GM19099 (cell line): Measurements from ENCODE around the gene TFAP2E.
A peak's percentile ranks its signal among the peaks of the same experiment; 100 is the strongest.

Experiments
- POLR2A ChIP-seq: IDR thresholded peaks from 3 replicates; pipeline ENCODE4 v1.6.1; 2011; ENCODE audit warnings: low read depth; ENCODE audit not compliant: insufficient read length; ENCODE audit errors: extremely low read depth

Gene TFAP2E

GRCh38 chr1:35554266-35555211 lies 18.6 kb upstream of the TFAP2E start:
- TF ChIP-seq POLR2A, result no peak

- no peak for TF ChIP-seq POLR2A
These were observed 17.9 kb upstream of the TFAP2E start for GRCh38 chr1:35555212-35555584.

GRCh38 chr1:35555601-35556477 lies 17.3 kb upstream of the TFAP2E start:
- no peak for TF ChIP-seq POLR2A

GRCh38 chr1:35556484-35557117 lies 16.5 kb upstream of the TFAP2E start:
- TF ChIP-seq POLR2A, result no peak

GRCh38 chr1:35557118-35557610 lies 15.9 kb upstream of the TFAP2E start, which contains the start of gene KIAA0319L:
TSS of gene KIAA0319L (minus strand) at chr1:35557403. CDS start at chr1:35554491, 2,912 bp downstream.
- no peak for TF ChIP-seq POLR2A

GRCh38 chr1:35557611-35558373 lies 15.3 kb upstream of the TFAP2E start, which contains the start of gene NCDN:
TSS of gene NCDN (plus strand) at chr1:35557799. CDS start at chr1:35558191, 392 bp downstream.
- TF ChIP-seq POLR2A, result peak; percentile 90

- TF ChIP-seq POLR2A, result no peak
These were observed 14.5 kb upstream of the TFAP2E start for GRCh38 chr1:35558374-35559316.

- no peak for TF ChIP-seq POLR2A
These were observed 13.7 kb upstream of the TFAP2E start for GRCh38 chr1:35559317-35559944.

GRCh38 chr1:35560256-35561225 lies 12.6 kb upstream of the TFAP2E start:
- TF ChIP-seq POLR2A, result no peak

GRCh38 chr1:35561297-35561971 lies 11.7 kb upstream of the TFAP2E start:
- no peak for TF ChIP-seq POLR2A

GRCh38 chr1:35561972-35562680 lies 11.0 kb upstream of the TFAP2E start:
- TF ChIP-seq POLR2A, result no peak

- TF ChIP-seq POLR2A, result no peak
These were observed 9.9 kb upstream of the TFAP2E start for GRCh38 chr1:35563166-35563565.
